Fibroblast of upper back skin (primary cell): ENCODE results near the gene SNX7.
A peak's percentile ranks its signal among the peaks of the same experiment; 100 is the strongest.

Experiments
- DNase-seq: peaks from one replicate; pipeline ENCODE4 v3.0.0-alpha.2; 2013

Gene SNX7

DNA sequence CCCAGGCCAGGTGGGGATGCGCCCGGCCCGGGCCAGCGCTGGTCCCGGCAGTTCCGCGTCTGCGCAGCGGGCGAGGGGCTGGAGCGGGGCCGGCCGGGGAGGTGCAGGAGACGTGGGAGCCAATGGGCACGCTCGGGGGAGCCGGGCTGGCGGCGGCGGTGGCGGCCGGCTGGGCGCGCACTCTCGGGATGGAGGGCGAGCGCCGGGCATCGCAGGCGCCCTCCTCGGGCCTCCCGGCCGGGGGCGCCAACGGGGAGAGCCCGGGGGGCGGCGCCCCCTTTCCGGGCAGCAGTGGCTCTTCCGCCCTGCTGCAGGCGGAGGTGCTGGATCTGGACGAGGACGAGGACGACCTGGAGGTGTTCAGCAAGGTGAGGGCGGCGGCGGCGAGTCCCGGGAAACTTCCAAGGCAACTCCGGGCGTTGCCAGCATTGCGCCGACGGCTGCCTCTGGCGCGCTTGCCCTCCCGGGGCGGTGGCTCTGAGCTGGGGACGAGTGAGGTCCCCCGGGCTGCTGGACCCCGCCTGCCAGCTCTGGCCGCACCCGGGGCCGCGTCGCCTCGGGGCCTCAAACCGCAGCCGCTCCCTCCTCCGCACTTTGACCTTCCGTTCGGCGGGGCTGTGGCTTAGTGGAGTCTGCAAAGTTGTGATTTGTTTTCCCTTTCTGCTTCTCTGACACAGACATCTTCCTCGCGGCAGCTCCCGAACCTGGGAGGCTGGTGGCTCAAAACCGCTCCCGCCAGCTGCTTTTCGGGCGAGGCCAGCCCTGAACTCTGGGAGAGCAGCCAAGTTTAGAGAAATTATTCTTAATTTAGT lies at the start of gene SNX7:
Gene SNX7, plus strand, starts transcription at position 178 of the 812 bp plus-strand sequence. Its CDS starts 11 bp downstream, at position 189.
- DNase-seq = peak; percentile 77

DNA sequence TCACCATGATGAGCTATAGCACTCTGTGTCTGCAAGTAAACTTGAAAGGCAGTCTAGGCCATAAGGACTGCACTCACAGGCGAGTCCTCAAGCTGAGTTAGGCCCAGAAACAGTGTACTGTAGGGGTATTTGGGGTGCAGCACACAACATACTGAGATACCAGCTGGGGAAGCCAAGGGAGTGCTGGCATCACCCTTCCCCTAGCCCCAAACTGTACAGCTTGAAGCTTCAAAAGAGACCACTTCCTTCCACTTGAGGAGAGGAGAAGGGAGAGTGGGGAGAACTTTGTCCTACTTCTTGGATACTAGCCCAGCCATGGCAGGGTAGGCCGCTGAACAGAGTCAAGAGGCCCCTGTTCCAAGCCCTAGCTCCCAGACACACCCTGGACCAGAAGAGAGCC lies 24.2 kb upstream of the SNX7 start:
- no peak for DNase-seq

DNA sequence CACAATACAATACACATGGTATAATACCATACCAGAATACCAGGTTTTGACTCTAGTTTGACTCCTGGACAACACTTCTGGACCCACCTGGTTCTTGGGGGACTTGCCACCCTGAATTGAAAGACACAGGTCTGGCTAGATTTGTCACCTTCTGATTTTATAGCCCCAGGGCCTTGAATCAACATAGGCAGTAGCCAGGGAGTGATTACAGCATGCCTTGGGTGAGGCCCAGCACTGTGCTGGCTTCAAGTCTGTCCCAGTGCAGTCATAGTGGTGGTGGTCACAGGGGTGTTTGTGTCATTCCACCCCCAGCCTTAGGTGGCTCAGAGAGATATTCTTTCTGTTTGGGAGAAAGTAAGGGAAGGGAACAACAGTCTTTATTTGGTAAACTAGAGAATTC lies 23.3 kb upstream of the SNX7 start:
- DNase-seq = no peak

- no peak for DNase-seq
Observed at GRCh38 chr1:98644510-98644909, 17.0 kb upstream of the SNX7 start.

GRCh38 chr1:98651116-98651632 lies 10.3 kb upstream of the SNX7 start:
- DNase-seq = no peak

- DNase-seq = no peak
Observed at GRCh38 chr1:98653123-98653522, 8.4 kb upstream of the SNX7 start.

GRCh38 chr1:98659879-98660278 lies 1.6 kb upstream of the SNX7 start:
- no peak for DNase-seq

- DNase-seq = no peak
Observed at GRCh38 chr1:98660940-98661543, 479 bp upstream of the SNX7 start.

DNA sequence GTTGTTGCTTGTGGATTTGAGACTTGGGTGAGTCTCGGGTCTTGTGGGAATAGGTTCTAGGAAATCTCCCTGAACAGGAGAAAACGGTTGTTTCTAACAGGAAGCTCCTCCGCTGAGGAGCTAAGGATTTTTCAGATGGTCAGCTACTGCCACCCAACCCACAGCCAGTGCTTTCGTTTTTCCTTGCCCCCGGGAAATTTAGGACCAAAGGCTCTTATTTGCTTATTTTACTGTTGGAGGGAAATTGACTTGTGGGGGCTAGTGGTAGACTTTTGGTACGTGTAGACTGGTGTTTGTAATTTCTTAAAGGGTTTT lies 792 bp downstream of the SNX7 start:
- DNase-seq = no peak

- no peak for DNase-seq
Observed at GRCh38 chr1:98668733-98669132, 7.2 kb downstream of the SNX7 start.

DNA sequence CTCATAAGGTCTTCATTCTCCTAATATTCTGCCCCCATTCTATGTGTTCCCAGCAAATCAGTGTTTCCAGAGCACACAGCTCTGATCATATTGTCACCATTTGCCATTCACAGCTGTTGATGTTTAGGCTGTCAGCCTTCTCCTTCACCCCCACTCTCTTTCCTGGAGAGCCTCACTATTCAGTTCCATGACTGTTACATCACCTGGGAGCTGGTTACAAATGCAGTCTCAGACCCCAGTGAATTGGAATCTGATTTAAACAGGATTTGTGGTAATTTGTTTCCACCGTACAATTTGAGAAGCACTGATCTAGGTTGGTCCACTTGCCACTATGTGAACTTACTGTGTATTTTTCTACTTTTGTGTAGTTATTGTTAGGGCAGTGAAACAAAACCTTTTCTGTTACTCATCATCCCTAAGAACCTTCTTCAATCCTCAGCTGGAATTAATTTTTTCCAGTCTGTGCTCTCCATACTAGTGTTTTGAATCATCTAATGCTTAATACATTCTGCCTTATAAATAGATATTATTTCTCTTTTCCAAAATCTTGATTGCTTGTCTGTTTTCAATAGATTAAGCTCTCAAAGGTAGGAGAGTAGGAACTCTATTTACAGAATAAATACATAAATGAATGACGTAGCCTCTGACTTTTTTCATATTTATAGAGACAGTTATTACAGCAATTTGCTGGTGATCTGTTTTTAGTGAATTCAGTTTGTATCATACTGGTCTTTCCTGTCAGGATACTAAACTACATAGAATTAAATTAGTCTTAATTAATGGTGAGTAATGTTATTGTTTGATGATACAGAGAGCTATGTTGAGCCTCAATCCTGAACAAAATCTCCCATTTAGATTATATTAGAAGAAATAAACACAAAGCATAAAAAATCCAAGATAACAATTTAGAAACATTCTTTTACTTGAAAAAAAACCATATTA lies 8.1 kb downstream of the SNX7 start:
- peak; percentile 63 for DNase-seq

GRCh38 chr1:98672189-98672588 lies 10.7 kb downstream of the SNX7 start:
- DNase-seq = no peak

- peak; percentile 25 for DNase-seq
Observed at GRCh38 chr1:98674075-98674781, 12.7 kb downstream of the SNX7 start.

GRCh38 chr1:98675282-98675681 lies 13.8 kb downstream of the SNX7 start:
- no peak for DNase-seq

- DNase-seq = peak; percentile 80
Observed at GRCh38 chr1:98677288-98677687, 15.8 kb downstream of the SNX7 start.

GRCh38 chr1:98681812-98682211 lies 20.3 kb downstream of the SNX7 start:
- DNase-seq = no peak

- no peak for DNase-seq
Observed at GRCh38 chr1:98688110-98688739, 26.7 kb downstream of the SNX7 start.

DNA sequence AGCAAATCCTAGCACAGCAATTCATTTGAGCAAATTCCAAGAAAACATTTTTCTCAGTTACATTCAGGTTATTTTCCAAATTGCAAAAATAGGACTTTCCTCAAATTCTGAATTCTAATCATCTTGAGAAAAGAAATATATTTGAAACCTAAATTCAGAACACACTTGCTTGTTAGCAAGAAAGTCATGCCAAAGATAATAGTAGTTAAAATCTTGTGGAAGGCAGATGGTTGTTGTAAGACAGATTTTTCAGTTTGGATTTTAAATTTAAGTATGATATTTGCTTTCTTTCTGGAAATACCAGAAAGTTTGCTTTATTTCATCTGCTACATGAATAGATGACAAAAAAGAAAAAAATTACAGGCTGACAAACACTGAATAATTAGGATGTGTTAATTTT lies 29.1 kb downstream of the SNX7 start:
- no peak for DNase-seq

DNA sequence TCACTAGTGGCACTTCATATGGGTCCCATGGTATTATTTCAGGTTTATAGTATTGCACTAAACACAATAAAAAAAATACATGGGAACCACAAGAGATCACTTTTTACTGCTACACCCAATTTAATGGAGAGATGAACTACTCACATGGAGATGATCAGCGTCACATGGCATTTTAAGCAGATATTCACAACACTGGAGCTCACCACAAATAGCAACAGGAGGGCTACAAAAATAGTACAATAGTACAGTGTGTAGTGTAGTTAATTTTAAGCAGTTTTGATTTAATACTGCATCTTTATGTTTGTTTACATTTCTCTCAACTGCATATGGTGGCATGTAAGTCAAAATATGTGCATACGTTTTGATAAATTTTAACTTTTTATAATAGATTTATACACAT lies 31.0 kb downstream of the SNX7 start:
- DNase-seq = no peak

DNA sequence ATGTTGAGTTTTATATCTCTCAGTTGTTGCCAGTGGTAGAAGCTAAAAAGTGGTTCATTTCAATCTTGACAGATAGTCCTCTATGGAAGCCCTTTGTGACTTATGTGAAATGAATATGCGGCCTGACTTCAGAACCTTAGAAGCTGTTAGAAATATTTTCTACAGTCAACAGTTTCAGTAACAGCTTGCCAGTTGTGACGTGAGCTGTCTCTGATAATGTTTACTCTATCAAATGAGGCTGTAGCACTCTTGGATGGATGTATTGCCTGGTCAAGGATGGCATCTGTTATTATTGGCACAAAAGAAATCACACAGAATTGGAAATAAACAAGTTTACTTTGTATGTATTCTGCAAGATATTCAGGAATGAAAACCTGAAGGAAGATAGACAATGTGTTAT lies 31.9 kb downstream of the SNX7 start:
- no peak for DNase-seq

- DNase-seq = no peak
Observed at GRCh38 chr1:98696077-98696476, 34.6 kb downstream of the SNX7 start.

DNA sequence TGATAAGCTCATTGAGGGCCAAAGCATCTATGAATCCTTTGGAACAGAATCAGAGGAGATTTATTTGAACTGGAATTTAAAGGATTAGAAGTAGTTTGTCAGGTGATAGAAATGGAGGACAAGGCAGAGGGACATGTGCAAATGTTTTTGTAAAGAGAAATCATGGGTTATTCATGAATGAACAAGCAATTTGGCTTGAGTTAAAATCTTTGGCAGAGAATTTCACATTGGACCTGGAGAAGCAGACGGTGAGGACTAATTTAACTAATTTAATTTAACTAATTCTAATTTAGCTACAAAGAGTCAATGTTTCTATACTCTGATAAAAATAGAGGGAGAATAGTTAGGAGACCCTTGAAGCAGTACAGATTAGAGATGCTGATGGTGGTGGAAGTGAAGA lies 36.3 kb downstream of the SNX7 start:
- DNase-seq = no peak
